NK-92 (cell line): ENCODE measurements around the gene ZNF697.
"Not testable (repeated sequence)": the region's sequence is repeated elsewhere in the genome, so short reads cannot be mapped to it uniquely, and the experiment has no call there.

Experiments
- DNase-seq: peaks from one replicate; lab custom pipeline; 2025; ENCODE audit not compliant: unreplicated experiment; lab: John Stamatoyannopoulos, UW

ZNF697 gene

GRCh38 chr1:119603241-119603640 is 44.8 kb downstream of the ZNF697 start:
- DNase-seq, result not testable (repeated sequence)

GRCh38 chr1:119602789-119603188 is 45.3 kb downstream of the ZNF697 start:
- not testable (repeated sequence) for DNase-seq

- no peak for DNase-seq
Measured at GRCh38 chr1:119602169-119602568, 45.9 kb downstream of the ZNF697 start.

GRCh38 chr1:119600976-119601375 is 47.1 kb downstream of the ZNF697 start:
- DNase-seq, result no peak

- no peak for DNase-seq
Measured at GRCh38 chr1:119600561-119600960, 47.5 kb downstream of the ZNF697 start.

GRCh38 chr1:119595606-119596005 is 52.5 kb downstream of the ZNF697 start:
- no peak for DNase-seq

- no peak for DNase-seq
Measured at GRCh38 chr1:119595168-119595567, 52.9 kb downstream of the ZNF697 start.

- DNase-seq, result no peak
Measured at GRCh38 chr1:119594376-119594775, 53.7 kb downstream of the ZNF697 start.

- no peak for DNase-seq
Measured at GRCh38 chr1:119593805-119594204, 54.3 kb downstream of the ZNF697 start.

- DNase-seq, result no peak
Measured at GRCh38 chr1:119590393-119590792, 57.7 kb downstream of the ZNF697 start.

- no peak for DNase-seq
Measured at GRCh38 chr1:119588621-119589020, 59.4 kb downstream of the ZNF697 start.

GRCh38 chr1:119587341-119587740 is 60.7 kb downstream of the ZNF697 start:
- DNase-seq, result no peak

- DNase-seq, result not testable (repeated sequence)
Measured at GRCh38 chr1:119585801-119586200, 62.3 kb downstream of the ZNF697 start.

- DNase-seq, result no peak
Measured at GRCh38 chr1:119582801-119583200, 65.3 kb downstream of the ZNF697 start.

GRCh38 chr1:119581076-119581475 is 67.0 kb downstream of the ZNF697 start:
- DNase-seq, result not testable (repeated sequence)

- DNase-seq, result no peak
Measured at GRCh38 chr1:119573886-119574285, 74.2 kb downstream of the ZNF697 start.

GRCh38 chr1:119569930-119570622 is 78.0 kb downstream of the ZNF697 start:
- not testable (repeated sequence) for DNase-seq
